Memory B cell (primary cell): ENCODE measurements around the gene AGBL4.

Source experiments
- ATAC-seq: fragments of 150-1000 bp; cut with Tn5 transposase; 2 replicates; pipeline ENCODE4 v1.10.0; 2021; ENCODE audit warnings: low read depth, mild to moderate bottlenecking, moderate library complexity
- DNase-seq, 2 donors: peaks; one replicate each; pipeline ENCODE4 v3.0.0; 2022; ENCODE audit warnings: low spot score in 2 of 2
- H3K27ac Mint-ChIP-seq: one replicate; pipeline ENCODE4 v1.8.0; 2022; ENCODE audit warnings: mild to moderate bottlenecking, moderate library complexity, mixed read lengths
- H3K27me3 Mint-ChIP-seq: one replicate; pipeline ENCODE4 v1.8.0; 2022; ENCODE audit warnings: mixed read lengths
- H3K36me3 Mint-ChIP-seq: one replicate; pipeline ENCODE4 v1.8.0; 2022; ENCODE audit warnings: mild to moderate bottlenecking, mixed read lengths
- H3K4me1 Mint-ChIP-seq: one replicate; pipeline ENCODE4 v1.8.0; 2022; ENCODE audit warnings: mixed read lengths
- H3K4me3 Mint-ChIP-seq: one replicate; pipeline ENCODE4 v1.8.0; 2022; ENCODE audit warnings: mild to moderate bottlenecking, moderate library complexity, mixed read lengths
- H3K9me3 Mint-ChIP-seq: one replicate; pipeline ENCODE4 v1.8.0; 2022; ENCODE audit warnings: mixed read lengths

AGBL4 gene

DNA sequence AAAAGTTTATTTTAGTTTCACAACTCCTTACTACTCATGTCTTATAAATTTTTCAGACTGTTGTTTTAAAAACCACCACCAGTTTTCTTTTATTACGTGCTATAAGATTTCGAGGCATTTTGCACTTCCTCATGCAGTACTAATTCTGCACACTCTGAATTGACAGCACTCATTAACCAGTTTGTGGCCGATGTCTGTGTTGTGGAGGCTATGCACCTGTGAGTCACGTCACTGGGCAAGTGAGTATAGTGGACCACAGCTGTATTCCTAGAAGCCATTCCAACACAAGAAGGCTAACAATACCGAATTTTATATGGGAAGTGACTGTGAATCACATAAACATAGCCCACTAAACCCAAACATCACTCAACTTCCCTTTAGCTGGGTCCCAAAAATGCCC lies 1530.7 kb downstream of the AGBL4 start:
- ATAC-seq (no peak), DNase-seq (no peak)
- Mint-ChIP-seq H3K4me1 (no peaks in the 10 kb centered on the region), H3K36me3 (no peaks in the 10 kb centered on the region), H3K4me3 (no peak overlapping the region), H3K9me3 (no peaks in the 10 kb centered on the region), H3K27ac (no peak overlapping the region), H3K27me3 (peaks cover 17% of the 10 kb centered on the region)

DNA sequence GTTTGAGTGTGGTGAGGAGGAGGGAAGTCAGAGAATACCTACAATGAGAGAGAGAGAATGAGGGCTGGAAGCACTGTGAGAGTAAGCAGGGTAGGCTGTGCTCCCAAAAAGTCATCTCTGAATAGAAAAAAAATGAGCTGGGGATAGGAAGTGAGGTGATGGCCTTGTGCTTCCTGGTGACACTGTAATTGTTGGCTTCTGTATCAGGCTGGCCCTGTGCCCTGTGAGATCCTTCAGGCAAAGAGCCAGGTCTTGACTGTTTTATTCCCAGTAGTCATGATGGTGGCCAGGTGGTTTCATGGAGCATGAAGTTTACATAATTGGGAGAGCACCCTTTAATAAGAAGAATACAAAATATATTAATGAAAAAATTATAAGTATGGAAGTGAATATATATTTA lies 1531.4 kb downstream of the AGBL4 start:
- no peak for ATAC-seq
- H3K4me3 Mint-ChIP-seq, result no peak overlapping the region
- no peak overlapping the region for H3K27ac Mint-ChIP-seq
- DNase-seq, result no peak
- no peaks in the 10 kb centered on the region for H3K9me3 Mint-ChIP-seq
- H3K27me3 Mint-ChIP-seq, result peaks cover 16% of the 10 kb centered on the region
- no peaks in the 10 kb centered on the region for H3K36me3 Mint-ChIP-seq
- H3K4me1 Mint-ChIP-seq, result no peaks in the 10 kb centered on the region

DNA sequence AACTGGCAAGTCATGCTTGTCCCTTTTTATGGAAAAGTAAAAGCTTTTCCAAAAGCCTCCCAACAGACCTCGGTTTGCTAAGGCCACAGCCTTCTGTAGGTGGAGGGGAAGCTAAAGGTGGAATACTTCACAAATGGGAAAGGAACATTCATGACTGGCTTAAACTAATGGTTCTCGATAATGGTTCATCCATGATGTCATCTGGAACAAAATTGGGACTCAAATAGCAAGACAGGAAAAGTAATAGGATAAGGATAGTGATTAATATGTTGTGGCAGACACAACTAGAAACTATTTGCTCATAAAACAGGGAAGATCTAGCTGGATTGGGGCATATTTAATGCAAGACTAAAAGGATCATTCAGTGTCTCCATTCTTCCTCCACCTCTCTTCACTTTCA lies 1535.0 kb downstream of the AGBL4 start:
- Mint-ChIP-seq H3K4me3 (no peak overlapping the region), H3K27ac (no peak overlapping the region), H3K4me1 (no peaks in the 10 kb centered on the region), H3K36me3 (no peaks in the 10 kb centered on the region), H3K27me3 (peaks cover 9% of the 10 kb centered on the region), H3K9me3 (no peaks in the 10 kb centered on the region)
- no peak for ATAC-seq
- DNase-seq, result no peak
